ENCODE data around the gene EFNA5.

GRCh38 chr5:107395632-107396350, 274.9 kb downstream of the EFNA5 start:
- TF ChIP-seq MYC (IDR thresholded peaks at IDR 0.05; ENCODE audit: low read depth, low read length) (no peak), MAX (IDR thresholded peaks at IDR 0.05; ENCODE audit: low read depth, low read length) (no peak), CTCF (IDR thresholded peaks at IDR 0.05; ENCODE audit: low read depth, low read length) (no peak)

All from NB4 (cell line).